Inferior parietal cortex (tissue), 1 donor: ENCODE results near the gene PLD3.

Experiments used
- DNase-seq: peaks from one replicate; pipeline ENCODE4 v3.0.0-alpha.2; 2016; ENCODE audit errors: extremely low spot score

Gene PLD3, protein sequence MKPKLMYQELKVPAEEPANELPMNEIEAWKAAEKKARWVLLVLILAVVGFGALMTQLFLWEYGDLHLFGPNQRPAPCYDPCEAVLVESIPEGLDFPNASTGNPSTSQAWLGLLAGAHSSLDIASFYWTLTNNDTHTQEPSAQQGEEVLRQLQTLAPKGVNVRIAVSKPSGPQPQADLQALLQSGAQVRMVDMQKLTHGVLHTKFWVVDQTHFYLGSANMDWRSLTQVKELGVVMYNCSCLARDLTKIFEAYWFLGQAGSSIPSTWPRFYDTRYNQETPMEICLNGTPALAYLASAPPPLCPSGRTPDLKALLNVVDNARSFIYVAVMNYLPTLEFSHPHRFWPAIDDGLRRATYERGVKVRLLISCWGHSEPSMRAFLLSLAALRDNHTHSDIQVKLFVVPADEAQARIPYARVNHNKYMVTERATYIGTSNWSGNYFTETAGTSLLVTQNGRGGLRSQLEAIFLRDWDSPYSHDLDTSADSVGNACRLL

DNA sequence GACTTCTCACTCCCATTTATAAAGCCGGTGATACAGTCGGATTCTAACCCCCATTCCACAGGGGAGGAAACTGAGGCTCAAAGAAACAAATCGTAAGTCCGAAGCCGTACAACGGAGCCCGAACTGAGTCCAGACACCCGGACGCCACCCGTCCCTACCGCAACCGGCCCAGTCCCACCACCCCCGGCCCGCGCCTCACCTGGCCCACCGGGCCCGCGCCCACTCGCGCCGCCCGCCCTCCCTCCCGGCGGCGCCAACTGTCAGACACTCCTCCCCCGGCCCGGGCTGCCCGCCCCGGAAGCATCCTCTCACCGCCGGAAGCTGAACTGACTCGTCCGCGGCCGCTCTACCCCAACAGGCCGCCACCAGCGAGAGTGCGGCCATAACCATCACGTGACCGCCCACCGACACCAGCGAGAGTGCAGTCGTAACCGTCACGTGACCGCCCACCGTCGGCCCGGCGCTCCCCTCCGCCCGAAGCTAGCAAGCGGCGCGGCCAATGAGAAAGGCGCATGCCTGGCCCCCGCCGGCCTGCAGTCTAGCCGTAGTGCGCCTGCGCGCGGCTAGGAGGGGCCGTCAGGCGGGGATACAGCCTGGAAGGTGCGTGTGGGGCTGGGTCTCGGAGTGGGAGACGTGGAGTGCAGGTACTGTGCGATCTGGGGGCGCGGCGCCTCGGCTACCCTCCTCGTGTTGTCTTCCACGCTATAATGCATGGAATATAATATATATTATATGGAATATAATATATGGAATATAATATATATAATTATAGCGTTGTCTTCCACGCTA lies at the start of gene PLD3, which contains the start of gene C19orf47:
Gene PLD3, plus strand, starts transcription at position 571 of the 789 bp plus-strand sequence. CDS start 17,789 bp downstream, outside the sequence.
Gene C19orf47, minus strand, starts transcription at position 273 of the 789 bp plus-strand sequence. CDS start 6,540 bp downstream, outside the sequence.
- peak; percentile 98 for DNase-seq

DNA sequence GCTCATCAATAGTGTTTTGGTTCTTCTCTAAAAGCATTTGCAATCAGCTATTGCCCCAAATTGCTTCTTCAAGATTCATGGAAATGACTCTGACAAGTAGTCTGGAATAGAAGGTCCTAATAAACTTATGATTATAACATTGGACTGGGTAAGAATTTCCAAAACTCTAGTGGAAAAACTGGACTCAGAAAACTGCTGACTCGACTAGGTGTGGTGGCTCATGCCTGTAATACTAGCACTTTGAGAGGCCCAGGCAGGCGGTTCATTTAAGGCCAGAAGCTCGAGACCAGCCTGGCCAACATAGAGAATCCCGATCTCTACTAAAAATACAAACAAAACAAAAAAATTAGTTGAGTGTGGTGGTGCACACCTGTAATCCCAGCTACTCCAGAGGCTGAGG lies 47.8 kb upstream of the PLD3 start:
- DNase-seq = no peak

DNA sequence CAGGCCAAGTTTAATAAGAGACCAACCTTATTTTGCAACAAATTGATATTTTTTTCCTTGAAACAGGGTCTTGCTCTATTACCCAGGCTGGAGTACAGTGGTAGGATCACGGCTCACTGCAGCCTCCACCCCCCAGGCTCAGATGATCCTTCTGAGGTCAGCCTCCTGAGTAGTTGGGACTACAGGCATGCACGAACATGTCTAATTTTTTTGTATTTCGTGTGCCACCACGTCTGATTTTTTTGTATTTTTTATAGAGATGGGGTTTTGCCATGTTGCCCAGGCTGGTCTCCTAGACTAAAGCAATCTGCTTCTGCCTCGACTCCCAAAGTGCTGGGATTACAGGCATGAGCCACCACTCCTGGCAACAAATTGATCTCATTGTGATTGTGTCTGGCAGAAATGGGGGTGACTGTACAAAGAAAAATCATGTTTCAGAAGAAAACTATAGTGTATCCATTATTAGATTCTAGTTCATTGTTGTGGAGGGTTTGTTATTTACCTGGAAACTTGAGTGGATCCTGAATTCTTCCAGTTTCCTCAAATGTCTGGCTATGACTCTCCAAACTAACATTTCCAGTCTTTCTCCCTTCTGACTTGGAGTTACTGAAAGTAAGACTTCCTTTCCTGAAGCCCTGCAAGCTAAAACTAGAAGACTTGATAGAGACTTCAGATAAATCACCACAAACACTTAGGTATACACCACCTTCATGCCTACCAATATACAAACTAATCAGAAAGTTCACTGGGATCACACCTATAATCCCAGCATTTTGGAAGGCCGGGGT lies 46.1 kb upstream of the PLD3 start:
- no peak for DNase-seq

DNA sequence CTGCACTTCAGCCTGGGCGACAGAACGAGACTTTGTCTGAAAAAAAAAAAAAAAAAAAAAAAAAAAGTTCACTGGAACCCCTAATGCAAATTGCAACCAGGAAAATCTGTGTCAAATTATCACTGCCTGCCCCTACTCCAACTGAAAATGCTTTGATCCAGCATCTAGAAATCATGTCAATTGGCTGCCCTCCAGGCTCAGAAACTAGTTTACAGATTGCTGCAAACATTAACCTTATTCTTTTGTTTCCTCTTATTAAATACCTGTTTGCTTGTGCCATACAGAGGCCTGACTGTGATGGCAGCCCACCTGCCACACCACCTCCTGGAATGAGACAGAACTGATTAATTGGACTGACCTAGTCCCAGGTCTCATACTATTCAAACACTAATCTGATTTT lies 44.7 kb upstream of the PLD3 start:
- DNase-seq = no peak

DNA sequence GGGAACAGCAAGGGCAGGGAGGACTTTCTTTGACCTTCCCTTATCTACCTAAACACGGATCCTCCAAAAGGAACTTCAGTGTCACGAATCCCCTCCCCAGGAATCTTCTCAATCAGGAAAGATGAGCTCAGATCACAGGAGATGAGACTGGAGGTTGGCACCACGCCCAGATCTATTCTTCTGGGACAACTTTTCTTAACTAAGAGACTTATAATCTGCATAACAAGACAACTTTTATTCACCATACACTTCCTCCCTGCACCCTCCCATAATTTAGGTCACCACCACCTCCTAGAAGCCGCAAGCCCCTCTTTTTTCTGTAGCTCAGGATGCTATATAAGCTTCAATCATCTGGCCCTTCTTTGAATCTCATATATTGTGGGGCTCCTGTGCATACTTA lies 44.2 kb upstream of the PLD3 start:
- no peak for DNase-seq

DNA sequence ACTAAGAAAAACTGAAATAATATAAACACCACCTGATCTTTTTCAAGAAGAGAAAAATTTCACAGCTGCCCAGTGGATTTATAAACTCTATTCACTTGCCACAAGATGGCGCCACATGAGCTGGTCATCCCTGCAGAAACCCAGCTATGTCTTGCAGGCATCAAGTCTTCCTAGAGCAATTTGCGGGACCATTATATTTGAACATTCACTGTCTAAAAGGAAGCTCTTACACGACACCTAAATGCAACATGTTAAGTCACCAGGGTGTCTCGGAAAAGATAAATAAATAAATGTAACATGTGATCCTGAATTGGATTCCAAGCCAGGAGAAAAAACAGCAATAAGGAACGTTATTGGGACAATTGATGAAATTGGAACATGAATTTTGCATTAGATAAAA lies 43.1 kb upstream of the PLD3 start:
- DNase-seq = peak; percentile 89

DNA sequence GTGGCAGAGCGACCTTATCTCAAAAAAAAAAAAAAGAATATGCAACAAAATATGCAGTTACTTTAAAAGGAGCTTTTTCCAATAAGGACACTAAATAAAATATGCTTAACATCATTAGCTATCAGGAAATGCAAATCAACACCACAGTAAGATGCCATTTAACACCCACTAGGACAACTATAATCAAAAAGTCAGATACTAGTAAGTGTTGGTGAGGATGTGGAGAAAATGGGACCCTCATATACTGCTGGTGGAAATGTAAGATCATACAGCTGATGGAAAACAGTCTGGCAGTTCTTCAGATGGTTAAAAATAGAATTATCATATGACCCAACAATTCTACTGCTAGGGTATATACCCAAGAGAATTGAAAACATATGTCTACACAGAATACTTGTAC lies 38.8 kb upstream of the PLD3 start:
- DNase-seq = no peak

DNA sequence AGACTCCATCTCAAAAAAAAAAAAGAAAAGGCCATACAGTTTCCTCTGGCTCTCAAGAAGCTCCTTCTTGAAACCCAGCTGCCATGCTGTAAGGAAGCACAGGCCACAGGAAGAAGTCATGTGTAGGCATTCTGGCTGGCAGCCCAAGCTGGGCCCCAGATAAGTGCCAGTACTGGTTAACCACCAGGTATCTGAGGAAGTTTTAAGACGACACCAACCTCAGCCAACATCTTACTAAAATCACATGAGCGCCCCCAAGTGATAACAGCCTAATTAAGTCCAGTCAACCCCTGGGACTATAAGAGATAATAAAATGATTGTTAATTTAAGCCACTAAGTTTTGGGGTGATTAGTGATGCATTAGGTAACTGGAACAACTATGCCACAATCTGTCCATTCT lies 36.0 kb upstream of the PLD3 start:
- DNase-seq = no peak

DNA sequence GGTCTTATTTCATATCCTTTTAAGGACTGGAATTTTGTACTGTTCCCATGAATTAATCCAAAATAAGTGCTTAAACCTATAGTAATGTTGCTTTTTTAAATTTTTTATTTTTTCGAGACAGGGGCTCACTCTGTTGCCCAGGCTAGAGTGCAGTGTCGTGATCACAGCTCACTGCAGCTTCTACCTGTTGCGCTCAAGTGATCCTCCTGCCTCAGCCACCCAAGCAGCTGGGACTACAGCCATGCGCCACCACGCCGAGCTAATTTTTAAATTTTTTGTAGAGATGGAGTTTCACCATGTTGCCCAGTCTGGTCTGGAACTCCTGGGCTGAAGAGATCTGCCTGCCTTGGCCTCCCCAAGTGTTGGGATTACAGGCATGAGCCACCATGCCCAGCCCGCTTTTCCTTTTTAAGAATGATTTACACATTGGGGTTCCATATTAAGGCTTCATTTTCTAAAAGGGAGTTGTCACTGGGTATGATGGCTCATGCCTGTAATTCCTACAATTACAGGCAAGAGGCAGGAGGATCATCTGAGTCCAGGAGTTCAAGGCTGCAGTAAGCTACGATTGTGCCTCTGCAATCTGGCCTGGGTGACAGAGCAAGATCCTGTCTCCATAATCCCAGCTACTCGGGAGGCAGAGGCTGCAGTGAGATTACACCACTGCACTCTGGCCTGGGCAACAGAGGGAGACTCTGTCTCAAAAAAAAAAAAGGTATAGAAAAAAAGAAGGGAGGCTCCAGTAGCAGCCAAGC lies 35.1 kb upstream of the PLD3 start:
- no peak for DNase-seq

DNA sequence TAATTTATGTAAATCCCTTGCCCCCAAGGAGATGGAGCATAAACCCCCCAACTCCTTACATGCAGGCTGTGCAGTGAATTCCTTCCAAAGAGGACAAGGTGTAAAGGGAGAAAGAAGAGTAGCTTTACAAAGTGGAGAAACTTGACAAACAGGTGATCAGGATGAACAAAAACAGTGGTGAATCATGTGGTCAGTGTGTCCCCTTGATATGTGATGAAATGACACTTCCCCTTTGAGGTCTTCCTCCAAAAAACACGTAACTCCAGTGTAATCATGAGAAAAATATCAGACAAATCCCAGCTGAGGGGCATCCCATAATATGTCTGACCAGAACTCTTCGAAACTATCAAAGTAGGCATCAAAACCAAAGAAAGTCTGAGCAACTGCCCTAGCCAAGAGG lies 33.8 kb upstream of the PLD3 start:
- DNase-seq = no peak

DNA sequence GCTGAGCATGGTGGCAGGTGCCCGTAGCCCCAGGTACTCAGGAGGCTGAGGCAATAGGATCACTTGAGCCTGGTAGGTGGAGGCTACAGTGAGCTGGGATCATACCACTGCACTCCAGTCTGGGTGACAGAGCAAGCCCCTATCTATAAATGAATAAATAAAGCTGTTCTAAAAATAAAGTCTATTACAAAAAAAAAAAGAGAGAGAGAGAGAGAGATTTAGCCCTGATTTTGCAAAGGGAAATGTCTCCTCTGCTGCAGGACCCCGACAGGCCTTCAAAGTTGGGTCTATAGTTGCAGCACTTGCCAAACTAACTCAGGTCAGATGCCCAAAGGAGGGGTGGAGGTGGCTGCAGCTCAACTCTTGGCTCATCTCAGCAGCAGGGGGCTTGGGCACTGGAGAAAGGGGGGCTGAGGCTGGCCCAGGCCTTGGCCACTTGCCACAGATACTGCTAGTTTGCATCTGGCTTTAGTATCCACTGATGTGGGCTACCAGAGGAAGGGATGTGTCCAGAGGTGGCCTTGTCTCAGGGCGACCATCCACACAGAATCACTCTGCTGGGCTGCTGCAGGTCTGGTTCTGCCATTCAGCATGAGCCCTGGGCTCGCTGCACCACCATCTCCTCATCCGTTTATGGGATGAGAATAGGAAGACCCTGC lies 32.6 kb upstream of the PLD3 start:
- no peak for DNase-seq

DNA sequence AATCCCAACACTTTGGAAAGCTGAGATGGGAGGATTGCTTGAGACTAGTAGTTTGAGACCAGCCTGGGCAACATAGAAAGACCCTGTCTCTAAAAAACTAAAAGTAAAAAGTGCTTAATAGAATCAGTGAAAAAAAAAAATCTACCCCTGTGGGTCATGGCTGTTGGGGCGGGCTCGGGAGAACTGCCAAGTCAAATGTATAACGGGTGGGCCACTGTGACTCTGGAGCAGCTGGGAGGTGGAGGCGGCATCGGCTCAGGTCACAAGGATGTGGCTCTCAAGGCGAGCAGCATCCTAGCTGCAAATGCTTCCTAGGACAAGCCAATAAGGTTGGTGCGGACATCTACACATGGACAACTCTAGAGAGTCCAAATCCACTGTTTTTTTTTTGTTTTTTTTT lies 31.2 kb upstream of the PLD3 start:
- DNase-seq = no peak

DNA sequence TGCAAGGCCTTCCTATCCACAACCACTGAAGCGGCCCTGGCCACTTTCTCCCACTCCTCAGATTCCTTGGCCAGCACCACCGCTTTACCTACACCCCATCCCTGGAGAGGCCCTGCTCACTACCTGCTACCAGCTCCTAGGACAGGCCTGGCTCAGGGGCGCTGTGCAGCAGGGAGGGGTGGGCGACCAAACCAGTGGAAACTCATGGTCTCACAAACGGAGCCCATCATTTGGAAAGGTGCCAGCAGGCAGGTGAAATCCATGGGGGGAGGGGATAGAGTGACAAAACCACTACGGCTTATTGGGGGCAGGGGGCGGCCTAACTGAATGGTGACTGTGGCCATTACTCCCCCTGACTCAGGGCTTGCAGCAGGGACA lies 27.9 kb upstream of the PLD3 start:
- DNase-seq = no peak

DNA sequence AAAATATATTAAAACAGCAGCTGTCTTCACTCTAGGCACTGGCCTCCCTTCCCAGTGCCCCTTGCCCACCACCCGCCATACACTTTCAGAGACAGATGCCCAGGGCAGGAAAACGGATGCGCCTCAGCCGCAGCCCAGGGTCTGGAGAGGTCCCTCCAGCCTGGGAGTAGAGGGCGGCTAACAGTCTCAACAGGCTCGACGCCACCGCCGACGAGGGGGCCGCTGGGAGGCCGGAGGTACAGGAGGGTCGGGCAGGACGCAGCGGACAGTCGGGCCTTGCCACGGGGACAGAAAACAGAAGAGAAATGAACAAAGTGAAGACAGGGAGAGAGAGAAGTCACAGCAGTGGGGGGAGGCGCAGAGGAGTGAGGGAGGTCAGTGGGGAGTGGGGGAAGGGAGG lies 27.4 kb upstream of the PLD3 start:
- DNase-seq = no peak

DNA sequence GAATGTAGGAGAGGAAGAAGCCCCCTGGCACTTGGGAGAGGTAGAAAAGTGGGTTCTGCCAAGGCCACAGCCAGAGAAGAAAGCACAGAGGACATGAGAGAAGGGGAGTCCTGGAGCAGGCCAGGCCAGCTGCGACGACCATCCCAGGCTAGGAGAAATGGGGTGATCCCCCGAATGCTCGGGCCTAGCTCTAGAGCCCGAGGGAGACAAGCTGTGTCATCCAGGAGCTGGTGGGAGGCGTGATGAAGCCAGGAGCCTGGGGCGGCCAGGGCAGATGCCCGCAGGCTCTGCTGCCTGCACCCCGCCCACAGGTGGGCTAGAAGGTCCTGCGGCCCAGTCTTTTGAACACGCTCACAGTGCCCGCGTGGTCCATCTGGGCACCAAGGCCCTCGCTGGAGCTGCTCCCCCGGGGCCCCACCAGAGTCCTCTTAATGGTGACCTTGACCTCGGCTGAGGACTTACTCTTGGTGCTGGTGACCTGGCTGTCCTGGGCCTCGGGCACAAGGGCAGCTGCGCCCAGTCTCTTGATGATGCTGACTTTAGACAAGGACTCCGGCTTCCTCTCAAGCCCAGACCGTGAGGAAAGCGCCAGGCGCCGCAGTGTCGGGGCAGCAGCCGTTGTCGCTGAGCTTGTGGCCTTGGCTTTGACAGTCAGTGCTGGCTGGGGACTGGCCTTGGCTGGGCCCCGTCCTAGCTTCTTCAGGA lies 26.8 kb upstream of the PLD3 start:
- no peak for DNase-seq

DNA sequence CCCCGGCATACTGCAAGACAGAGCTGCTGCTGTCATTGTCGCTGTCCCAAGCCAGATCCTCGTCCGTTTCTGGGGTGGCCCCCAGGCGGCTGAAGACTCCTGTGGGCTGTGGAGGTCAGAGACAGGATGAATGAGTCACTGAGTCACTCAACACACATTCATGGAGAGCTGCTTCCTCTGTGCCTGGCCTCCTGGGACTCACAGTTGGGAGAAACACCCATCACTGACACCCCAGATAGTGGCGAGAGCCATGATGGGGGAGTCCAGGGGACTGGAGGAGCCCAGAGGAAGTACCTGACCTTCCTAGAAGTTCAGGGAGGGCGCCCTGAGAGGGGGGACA lies 26.3 kb upstream of the PLD3 start:
- DNase-seq = no peak

DNA sequence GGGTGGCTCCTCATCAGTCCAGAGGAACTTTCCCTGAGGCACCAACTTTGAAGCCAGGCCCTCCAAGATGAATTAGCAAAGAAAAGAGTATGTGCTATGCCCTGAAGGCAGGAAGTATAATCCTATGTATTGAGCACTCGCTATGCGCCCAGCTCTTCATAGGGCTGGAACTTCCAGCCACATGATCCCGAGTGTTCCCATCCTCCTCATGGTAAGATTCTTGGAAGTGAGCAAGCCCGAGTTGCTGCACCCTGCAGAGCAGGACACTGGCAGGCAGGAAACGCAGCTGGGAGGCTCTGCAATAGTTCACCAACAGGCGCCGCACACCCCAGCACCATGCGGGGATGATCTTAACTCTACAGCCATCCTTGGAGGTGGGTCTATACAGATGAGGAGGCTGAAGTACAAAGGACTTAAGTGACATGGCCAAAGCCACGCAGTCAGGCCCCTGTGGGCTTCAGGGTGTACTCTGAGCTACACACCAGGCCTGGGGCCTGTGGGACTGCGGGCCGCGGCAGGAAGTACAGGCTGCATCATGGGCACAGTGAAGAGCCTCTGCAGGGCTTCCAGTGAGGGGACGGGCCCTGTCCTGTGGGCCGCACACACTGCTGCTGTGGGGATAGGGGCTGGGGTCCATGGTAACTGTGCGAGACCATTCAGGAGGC lies 25.4 kb upstream of the PLD3 start:
- no peak for DNase-seq

DNA sequence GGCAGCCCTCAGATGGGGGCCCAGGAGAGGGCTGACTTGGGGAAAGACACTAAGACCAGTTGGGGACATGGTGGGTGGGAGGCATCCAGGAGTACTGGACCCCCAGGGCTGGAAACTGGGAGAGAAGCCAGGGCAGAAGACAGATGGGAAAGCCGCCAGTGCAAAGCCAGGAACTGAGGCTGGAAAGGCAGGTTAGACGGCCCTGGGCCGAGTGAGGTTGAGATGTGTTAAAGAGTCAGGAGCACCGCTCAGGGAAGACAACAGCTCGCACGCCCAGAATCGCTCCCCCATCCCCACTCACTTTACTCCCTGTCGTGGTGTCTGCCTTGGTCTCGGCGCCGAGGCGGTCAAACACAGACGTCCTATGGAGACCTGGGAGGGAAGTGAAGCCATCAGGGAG lies 24.8 kb upstream of the PLD3 start:
- DNase-seq = no peak

DNA sequence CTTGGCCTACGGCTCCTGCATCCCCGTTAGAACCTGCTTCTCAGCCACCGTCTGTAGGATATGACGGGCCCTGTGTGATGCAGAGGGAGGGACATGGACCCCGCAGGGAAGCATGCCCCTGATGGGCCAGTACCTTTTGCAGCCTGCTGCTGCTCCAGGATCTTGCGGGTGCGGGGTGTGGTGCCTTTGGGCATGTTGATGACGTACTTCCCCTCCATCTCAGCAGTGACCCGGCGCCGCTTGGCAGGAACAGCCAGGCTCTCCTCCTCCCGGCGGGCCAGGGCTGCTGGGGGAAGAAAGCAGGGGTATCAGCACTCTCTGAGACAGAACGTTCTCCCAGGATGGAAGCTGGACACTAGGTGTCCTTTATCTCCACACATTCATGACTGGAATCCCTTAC lies 22.3 kb upstream of the PLD3 start:
- no peak for DNase-seq

DNA sequence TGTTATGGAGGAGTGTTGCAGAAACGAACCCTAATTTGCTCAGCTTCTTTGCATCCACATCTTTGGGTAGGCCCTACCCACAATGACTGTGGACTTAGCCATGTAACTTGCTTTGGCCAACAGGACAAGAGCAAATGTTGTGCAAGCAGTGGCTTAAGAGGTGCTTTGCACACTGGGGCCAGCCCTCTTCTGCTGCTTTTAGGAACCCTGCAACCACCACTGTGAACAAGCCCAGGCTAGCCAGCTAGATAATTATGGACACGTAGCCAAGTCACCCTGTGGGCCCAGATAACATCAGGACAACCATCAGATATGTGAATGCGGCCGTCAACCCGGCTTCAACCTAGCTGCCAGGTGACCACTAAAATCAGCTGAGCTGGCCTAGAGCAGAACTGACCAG lies 17.4 kb upstream of the PLD3 start:
- DNase-seq = no peak
